NCI-H1092 (cell line): ENCODE results near the gene SPOCK1.

Experiments used
- DNase-seq: peaks from one replicate; lab custom pipeline; 2025; lab: John Stamatoyannopoulos, UW

Gene SPOCK1

GRCh38 chr5:137221943-137222342 is 277.2 kb downstream of the SPOCK1 start:
- peak; percentile 13 for DNase-seq

DNA sequence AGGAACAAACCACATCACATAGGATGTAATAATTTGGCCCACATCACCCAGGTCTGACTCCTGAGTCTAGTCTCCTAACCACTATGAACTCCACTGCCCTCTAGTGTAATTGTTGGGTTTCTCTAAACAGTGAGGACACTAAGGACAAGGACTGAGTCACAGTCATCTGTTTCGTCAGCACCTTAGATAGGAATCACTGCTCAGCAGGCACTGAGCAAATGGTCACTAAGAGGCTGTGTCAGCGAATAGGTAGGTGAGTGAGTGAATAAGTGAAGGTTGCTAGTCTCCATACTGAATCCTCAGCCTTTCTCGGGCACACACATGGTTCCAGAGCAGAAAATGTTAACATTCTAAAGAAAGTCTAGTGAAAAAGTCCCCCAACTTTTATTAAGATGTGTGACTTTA is 278.6 kb downstream of the SPOCK1 start:
- DNase-seq, result no peak

DNA sequence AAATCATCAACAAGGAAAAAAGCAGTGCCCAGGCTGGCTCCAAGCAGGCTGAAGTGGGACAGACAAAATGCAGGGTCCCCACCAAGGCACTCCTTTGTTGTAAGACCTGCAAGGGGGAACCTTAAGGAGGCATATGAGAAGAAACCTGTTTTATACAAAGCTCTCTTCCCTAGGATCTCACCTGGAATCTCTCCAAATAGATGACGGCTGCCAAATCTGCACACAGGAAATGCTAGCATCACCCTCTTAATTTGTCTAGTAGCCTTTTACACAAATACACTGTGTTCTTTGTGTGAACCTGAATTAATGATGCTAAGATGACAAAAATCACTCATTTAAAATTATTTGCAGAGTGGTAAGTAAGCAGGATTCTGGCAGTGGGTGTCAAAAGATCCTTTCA is 280.2 kb downstream of the SPOCK1 start:
- no peak for DNase-seq

GRCh38 chr5:137218471-137218870 is 280.7 kb downstream of the SPOCK1 start:
- DNase-seq, result no peak

DNA sequence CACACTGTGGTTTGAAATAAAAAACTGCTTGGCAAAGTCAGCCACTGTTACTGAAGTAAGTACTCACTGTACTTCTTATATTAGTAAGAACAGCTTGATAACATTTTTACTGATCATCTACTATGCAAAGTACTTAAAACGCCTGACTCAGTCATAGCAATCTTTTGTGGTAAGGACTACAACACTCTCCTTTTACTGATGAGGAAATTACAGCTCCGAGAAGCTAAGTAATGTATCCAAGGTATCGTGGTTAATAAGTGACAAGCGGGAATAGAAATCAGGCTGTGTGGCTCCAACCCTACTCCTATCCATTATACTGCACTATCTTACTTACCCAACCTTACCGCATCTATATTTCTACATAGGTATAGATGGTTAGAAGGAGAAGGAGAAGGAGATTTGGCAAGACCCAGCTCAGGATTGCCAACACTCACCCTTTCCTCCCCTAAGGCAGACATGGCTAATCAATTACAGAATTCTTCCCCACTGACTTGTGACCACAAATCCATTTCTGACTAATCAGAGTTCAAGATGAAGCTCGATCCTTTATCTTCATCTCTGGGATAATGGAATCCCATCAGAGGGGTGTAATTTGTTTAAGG is 281.4 kb downstream of the SPOCK1 start:
- DNase-seq, result no peak

DNA sequence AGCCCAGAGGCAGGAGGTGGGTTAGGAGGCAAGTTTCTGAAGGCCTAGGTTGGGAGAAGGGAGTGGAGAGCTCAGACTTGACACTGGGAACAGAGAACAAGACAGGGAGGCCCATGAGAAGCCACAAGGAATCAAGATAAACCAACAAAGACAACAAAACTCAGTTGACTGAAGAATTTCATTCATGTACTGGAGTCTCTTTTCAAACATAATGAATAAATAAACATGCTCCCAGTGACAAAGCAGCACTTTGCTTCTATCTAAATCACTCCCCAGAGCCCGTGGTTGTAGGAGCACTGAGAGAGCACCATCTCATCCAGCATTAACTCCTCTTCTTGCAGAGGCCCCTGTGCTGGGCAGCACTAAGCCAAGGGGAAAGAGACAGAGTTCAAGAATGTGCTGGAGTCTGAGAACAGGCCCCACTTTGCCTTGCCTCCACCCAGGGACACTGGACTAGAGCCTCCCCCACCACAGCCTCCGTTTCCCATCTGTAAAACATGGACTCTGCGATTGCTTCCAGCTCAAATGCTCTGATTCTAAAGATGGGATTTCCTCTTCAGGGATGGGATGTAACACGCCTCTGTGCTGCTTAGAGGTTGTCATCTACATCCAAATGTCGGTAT is 282.0 kb downstream of the SPOCK1 start:
- DNase-seq, result no peak

DNA sequence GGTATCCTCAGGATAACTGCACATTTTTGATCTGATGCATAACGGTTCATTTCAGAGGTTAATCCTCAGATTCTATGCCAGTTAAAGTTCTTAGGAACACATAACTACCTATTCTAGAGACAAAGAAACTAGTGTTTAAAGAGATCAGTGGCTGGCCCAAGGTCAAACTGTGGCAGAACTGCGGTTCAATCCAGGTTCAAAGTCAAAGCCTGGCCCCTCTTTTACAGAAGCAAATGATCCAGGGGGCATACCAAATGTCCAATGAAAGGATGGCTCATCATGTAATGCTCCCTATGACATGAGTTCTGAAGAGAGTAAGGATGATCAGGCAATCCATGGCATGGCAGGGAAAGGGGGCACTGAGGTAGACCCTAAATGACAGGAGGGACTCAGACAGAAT is 283.3 kb downstream of the SPOCK1 start:
- DNase-seq, result no peak

- DNase-seq, result no peak
Measured at GRCh38 chr5:137215261-137215660, 283.9 kb downstream of the SPOCK1 start.

GRCh38 chr5:137214446-137215189 is 284.5 kb downstream of the SPOCK1 start:
- DNase-seq, result no peak

DNA sequence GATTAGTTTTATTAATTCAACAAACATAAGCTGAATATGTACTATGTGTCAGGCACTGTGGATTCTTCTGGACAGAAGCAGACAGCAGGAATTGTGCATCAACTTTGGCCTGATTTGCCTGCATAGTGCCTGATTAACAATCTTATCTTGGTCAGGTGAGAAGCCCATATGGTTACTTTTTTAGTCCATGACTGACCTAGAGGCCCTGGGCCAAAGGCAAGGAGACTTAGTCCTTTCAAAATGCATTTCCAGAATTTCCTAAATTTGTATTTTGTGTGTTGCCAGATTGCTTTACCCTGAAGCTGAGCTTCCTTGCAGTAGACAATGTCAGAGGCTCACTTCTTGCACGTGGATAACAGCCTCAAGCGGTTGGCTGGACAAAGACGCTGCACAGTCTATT is 286.7 kb downstream of the SPOCK1 start:
- DNase-seq, result no peak

- no peak for DNase-seq
Measured at GRCh38 chr5:137209232-137209809, 289.8 kb downstream of the SPOCK1 start.

GRCh38 chr5:137207023-137207760 is 291.9 kb downstream of the SPOCK1 start:
- DNase-seq, result no peak

GRCh38 chr5:137206030-137206715 is 293.0 kb downstream of the SPOCK1 start:
- no peak for DNase-seq

- DNase-seq, result no peak
Measured at GRCh38 chr5:137205231-137206027, 293.7 kb downstream of the SPOCK1 start.

GRCh38 chr5:137203011-137203632 is 296.0 kb downstream of the SPOCK1 start:
- DNase-seq, result no peak

- no peak for DNase-seq
Measured at GRCh38 chr5:137201876-137202275, 297.2 kb downstream of the SPOCK1 start.

- no peak for DNase-seq
Measured at GRCh38 chr5:137200906-137201700, 298.0 kb downstream of the SPOCK1 start.

DNA sequence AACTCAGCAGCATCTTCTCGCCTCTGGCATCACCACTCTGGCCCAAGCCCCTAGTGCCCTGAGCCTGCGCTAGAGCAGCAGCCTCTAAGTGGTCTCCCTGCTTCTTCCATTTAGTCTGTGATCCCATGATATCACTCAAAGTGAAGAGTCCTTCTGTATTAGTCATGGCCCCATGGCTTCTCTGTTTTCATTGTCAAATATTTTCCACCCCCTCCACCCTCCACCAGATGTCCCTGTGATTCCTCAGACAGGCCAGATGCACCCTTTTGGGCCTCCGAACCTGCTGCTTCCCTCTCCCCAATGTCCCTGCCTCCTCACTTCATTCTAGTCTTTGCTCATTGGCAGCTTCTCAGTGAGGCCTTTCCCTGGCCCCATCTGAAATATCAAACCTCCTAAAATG is 299.2 kb downstream of the SPOCK1 start:
- no peak for DNase-seq

- no peak for DNase-seq
Measured at GRCh38 chr5:137199201-137199600, 299.9 kb downstream of the SPOCK1 start.

DNA sequence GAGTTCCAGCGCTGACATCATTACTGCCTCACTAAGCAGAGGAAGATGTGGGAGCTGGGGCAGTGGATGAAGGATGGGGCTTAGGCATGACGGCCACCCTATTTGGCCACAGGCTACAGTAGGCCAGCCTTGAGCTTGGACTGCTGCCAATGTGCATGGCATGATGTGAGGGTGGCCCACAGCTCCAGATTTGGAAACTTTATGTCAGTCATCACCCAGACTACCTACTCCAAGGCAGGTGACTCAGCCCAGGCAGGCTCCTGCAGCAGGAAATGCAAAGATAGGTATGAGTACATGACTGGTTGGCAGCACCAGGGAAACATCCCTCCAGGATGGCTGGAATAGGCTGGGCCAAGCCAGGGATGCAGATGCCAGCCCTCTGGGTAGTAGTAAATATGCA is 303.6 kb downstream of the SPOCK1 start:
- no peak for DNase-seq
